Body of pancreas (tissue), 4 donors: ENCODE data around the gene CCSAP.

ENCODE experiments used
- POLR2A ChIP-seq, 3 donors: fragments of 450-650 bp; IDR thresholded peaks; one replicate each; pipeline ENCODE4 v1.6.1; 2016; ENCODE audit warnings: antibody characterized with exemption in 3 of 3, mild to moderate bottlenecking in 2 of 3
- TF ChIP-seq, protein P1 (sequence below), 7 experiments: fragments of 450-650 bp in 4 of 7; fragments of 200-600 bp in 3 of 7; sonication (generic) in 3 of 7; IDR thresholded peaks; one replicate each; pipeline ENCODE4 v1.5.1; 2016 to 2019; ENCODE audit warnings: antibody characterized with exemption in 7 of 7

DNA sequence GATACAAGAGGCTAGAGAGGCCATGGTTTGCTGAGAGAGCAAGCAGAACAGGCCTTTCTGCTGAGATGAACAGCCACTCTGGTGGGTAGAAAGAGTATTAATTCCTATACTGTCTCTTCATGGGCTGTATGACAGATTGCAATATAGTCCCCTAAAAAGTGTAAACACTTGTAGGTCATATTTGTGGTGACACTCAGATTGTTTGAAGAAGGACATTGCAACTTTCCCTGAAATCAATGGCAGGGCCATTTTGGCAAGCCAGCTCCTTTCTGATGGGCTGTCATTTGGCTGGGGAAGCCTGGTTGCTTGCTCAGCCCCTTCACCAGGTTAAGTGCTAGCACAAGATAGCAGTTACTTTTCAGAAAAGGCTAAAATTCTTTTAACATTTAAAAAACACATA lies 44.4 kb downstream of the CCSAP start:
- no peak for TF ChIP-seq POLR2A (IDR thresholded peaks at IDR 0.05)
- TF ChIP-seq, protein P1, sequence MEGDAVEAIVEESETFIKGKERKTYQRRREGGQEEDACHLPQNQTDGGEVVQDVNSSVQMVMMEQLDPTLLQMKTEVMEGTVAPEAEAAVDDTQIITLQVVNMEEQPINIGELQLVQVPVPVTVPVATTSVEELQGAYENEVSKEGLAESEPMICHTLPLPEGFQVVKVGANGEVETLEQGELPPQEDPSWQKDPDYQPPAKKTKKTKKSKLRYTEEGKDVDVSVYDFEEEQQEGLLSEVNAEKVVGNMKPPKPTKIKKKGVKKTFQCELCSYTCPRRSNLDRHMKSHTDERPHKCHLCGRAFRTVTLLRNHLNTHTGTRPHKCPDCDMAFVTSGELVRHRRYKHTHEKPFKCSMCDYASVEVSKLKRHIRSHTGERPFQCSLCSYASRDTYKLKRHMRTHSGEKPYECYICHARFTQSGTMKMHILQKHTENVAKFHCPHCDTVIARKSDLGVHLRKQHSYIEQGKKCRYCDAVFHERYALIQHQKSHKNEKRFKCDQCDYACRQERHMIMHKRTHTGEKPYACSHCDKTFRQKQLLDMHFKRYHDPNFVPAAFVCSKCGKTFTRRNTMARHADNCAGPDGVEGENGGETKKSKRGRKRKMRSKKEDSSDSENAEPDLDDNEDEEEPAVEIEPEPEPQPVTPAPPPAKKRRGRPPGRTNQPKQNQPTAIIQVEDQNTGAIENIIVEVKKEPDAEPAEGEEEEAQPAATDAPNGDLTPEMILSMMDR (IDR thresholded peaks at IDR 0.05), result no peak
